HepG2 (cell line): Measurements from ENCODE around the gene CCK. TPM values are rescaled to one million over a fixed set of nuclear protein-coding genes. Genes with fewer than 3 reads are reported as not detected.

Experiments
- FOSL2 ChIP-seq: sonication (generic); formaldehyde crosslinking; IDR thresholded peaks from 2 replicates; pipeline ENCODE4 v1.4.0; 2020; ENCODE audit warnings: missing genetic modification reagents
- MAFF ChIP-seq: IDR thresholded peaks from 2 replicates; pipeline ENCODE4 v1.6.1; 2011; ENCODE audit warnings: low read depth, low read length, improper control_type of control experiment
- NCOA2 ChIP-seq: sonication (generic); formaldehyde crosslinking; IDR thresholded peaks from 2 replicates; pipeline ENCODE4 v1.8.0; 2022; ENCODE audit warnings: inconsistent platforms
- RAD51 ChIP-seq: fragments of 450-650 bp; IDR thresholded peaks from 2 replicates; pipeline ENCODE4 v1.6.1; 2016; ENCODE audit warnings: borderline replicate concordance
- SAP130 ChIP-seq: IDR thresholded peaks from 2 replicates; pipeline ENCODE4 v1.6.1; 2016; ENCODE audit warnings: low read depth
- SKI ChIP-seq: fragments of 450-650 bp; IDR thresholded peaks from one replicate; pipeline ENCODE4 v1.6.1; 2018; ENCODE audit warnings: mild to moderate bottlenecking; ENCODE audit not compliant: partially characterized antibody
- SMARCC2 ChIP-seq: fragments of 450-650 bp; IDR thresholded peaks from 2 replicates; pipeline ENCODE4 v1.6.1; 2017; ENCODE audit warnings: antibody characterized with exemption, mild to moderate bottlenecking
- U2AF1 ChIP-seq: fragments of 200-400 bp; formaldehyde crosslinking; optimal IDR thresholded peaks from 2 replicates; pipeline ENCODE3; 2017; ENCODE audit warnings: mild to moderate bottlenecking, low read depth, low read length
- ZBTB42 ChIP-seq: sonication (generic); formaldehyde crosslinking; IDR thresholded peaks from 2 replicates; pipeline ENCODE4 v1.5.0; 2020; ENCODE audit warnings: mild to moderate bottlenecking, missing genetic modification reagents
- ZNF160 ChIP-seq: sonication (generic); formaldehyde crosslinking; IDR thresholded peaks from 2 replicates; pipeline ENCODE4 v1.8.0; 2022; ENCODE audit warnings: mild to moderate bottlenecking, inconsistent platforms, missing genetic modification reagents
- ZNF331 ChIP-seq: sonication (generic); formaldehyde crosslinking; IDR thresholded peaks from 2 replicates; pipeline ENCODE4 v1.4.0; 2020; ENCODE audit warnings: missing genetic modification reagents
- ZNF556 ChIP-seq: sonication (generic); formaldehyde crosslinking; IDR thresholded peaks from 2 replicates; pipeline ENCODE4 v1.4.0; 2020; ENCODE audit warnings: mild to moderate bottlenecking, missing genetic modification reagents, borderline replicate concordance
- polyA plus RNA-seq, 8 experiments: library from polyadenylated mRNA; depleted of rRNA in 3 of 8; stranded (reverse) in 7 of 8; unstranded in 1 of 8; fragments of >200 nt; fragmentation: Illumina TruSeq in 4 of 8; extraction: Trizol in 4 of 8; gene quantifications; 2 replicates each; pipeline versions ENCODE4 v1.2.1 to v1.2.3, GENCODE V29; 2011 to 2016; ENCODE audit warnings: low read depth in 4 of 8, missing spikeins in 1 of 8, mixed read lengths in 1 of 8; ENCODE audit not compliant: insufficient read depth in 1 of 8
- total RNA-seq, 5 experiments: library from RNA; depleted of rRNA; stranded (reverse); fragments of >200 nt; fragmentation: Illumina TruSeq; extraction: Trizol; gene quantifications; 2 replicates each; pipeline ENCODE4 v1.2.3, GENCODE V29; 2016; ENCODE audit warnings: low read depth in 1 of 5
- TF ChIP-seq, protein P1 (sequence below): sonication (generic); formaldehyde crosslinking; IDR thresholded peaks from 2 replicates; pipeline ENCODE4 v1.9.0; 2021; ENCODE audit warnings: mild to moderate bottlenecking, missing genetic modification reagents
- TF ChIP-seq, protein P2 (sequence below): sonication (generic); formaldehyde crosslinking; conservative IDR thresholded peaks from 2 replicates; pipeline ENCODE4 v1.4.0; 2020; ENCODE audit warnings: missing genetic modification reagents
- TF ChIP-seq, protein P3 (sequence below): sonication (generic); formaldehyde crosslinking; IDR thresholded peaks from 2 replicates; pipeline ENCODE4 v1.4.0; 2020; ENCODE audit warnings: mild to moderate bottlenecking, missing genetic modification reagents

Gene CCK
- total and polyA plus RNA-seq, 2 of the 13 experiments (the other 11 are each of a cell fraction or from before 2014, with no cell fraction given) = not detected

DNA sequence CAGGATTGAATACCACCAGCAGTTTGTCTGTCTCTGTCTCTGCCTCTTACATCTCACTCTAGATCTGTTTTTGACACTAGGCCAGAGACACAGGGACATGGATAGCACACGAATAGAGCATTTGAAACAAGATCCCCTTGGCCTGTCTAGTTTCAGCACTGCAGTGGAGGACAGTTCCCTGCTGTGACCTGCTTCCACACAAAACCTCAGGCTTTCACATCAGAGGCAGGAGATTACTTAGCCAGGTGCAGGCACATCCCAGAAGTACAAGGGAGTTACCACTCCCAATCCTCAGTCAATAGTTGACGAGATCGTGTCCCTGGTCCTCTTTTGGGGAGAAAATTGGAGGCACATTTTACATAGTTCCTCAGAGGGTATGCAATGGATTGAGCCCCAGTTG is 34.0 kb upstream of the CCK start (continued):
- TF ChIP-seq, protein P1, sequence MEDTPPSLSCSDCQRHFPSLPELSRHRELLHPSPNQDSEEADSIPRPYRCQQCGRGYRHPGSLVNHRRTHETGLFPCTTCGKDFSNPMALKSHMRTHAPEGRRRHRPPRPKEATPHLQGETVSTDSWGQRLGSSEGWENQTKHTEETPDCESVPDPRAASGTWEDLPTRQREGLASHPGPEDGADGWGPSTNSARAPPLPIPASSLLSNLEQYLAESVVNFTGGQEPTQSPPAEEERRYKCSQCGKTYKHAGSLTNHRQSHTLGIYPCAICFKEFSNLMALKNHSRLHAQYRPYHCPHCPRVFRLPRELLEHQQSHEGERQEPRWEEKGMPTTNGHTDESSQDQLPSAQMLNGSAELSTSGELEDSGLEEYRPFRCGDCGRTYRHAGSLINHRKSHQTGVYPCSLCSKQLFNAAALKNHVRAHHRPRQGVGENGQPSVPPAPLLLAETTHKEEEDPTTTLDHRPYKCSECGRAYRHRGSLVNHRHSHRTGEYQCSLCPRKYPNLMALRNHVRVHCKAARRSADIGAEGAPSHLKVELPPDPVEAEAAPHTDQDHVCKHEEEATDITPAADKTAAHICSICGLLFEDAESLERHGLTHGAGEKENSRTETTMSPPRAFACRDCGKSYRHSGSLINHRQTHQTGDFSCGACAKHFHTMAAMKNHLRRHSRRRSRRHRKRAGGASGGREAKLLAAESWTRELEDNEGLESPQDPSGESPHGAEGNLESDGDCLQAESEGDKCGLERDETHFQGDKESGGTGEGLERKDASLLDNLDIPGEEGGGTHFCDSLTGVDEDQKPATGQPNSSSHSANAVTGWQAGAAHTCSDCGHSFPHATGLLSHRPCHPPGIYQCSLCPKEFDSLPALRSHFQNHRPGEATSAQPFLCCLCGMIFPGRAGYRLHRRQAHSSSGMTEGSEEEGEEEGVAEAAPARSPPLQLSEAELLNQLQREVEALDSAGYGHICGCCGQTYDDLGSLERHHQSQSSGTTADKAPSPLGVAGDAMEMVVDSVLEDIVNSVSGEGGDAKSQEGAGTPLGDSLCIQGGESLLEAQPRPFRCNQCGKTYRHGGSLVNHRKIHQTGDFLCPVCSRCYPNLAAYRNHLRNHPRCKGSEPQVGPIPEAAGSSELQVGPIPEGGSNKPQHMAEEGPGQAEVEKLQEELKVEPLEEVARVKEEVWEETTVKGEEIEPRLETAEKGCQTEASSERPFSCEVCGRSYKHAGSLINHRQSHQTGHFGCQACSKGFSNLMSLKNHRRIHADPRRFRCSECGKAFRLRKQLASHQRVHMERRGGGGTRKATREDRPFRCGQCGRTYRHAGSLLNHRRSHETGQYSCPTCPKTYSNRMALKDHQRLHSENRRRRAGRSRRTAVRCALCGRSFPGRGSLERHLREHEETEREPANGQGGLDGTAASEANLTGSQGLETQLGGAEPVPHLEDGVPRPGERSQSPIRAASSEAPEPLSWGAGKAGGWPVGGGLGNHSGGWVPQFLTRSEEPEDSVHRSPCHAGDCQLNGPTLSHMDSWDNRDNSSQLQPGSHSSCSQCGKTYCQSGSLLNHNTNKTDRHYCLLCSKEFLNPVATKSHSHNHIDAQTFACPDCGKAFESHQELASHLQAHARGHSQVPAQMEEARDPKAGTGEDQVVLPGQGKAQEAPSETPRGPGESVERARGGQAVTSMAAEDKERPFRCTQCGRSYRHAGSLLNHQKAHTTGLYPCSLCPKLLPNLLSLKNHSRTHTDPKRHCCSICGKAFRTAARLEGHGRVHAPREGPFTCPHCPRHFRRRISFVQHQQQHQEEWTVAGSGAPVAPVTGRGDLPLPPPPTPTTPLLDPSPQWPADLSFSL = no peak
- TF ChIP-seq ZNF556 (CRISPR knock-in tag) (no peak), SKI (no peak), NCOA2 (CRISPR knock-in tag) (0 out of 2 replicates have a peak, but pooled peaks have one; percentile 29), ZBTB42 (CRISPR knock-in tag) (no peak), RAD51 (no peak), SAP130 (CRISPR knock-in tag) (peak; percentile 40; the same call in 1 of the 2 replicates), ZNF160 (no peak), U2AF1 (no peak), MAFF (no peak), SMARCC2 (no peak), ZNF331 (peak; percentile 74), FOSL2 (CRISPR knock-in tag) (0 out of 2 replicates have a peak, but pooled peaks have one; percentile 18)
- TF ChIP-seq, protein P2, sequence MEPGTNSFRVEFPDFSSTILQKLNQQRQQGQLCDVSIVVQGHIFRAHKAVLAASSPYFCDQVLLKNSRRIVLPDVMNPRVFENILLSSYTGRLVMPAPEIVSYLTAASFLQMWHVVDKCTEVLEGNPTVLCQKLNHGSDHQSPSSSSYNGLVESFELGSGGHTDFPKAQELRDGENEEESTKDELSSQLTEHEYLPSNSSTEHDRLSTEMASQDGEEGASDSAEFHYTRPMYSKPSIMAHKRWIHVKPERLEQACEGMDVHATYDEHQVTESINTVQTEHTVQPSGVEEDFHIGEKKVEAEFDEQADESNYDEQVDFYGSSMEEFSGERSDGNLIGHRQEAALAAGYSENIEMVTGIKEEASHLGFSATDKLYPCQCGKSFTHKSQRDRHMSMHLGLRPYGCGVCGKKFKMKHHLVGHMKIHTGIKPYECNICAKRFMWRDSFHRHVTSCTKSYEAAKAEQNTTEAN (CRISPR knock-in tag) = peak; percentile 42; the same call in 1 of the 2 replicates
- TF ChIP-seq, protein P3, sequence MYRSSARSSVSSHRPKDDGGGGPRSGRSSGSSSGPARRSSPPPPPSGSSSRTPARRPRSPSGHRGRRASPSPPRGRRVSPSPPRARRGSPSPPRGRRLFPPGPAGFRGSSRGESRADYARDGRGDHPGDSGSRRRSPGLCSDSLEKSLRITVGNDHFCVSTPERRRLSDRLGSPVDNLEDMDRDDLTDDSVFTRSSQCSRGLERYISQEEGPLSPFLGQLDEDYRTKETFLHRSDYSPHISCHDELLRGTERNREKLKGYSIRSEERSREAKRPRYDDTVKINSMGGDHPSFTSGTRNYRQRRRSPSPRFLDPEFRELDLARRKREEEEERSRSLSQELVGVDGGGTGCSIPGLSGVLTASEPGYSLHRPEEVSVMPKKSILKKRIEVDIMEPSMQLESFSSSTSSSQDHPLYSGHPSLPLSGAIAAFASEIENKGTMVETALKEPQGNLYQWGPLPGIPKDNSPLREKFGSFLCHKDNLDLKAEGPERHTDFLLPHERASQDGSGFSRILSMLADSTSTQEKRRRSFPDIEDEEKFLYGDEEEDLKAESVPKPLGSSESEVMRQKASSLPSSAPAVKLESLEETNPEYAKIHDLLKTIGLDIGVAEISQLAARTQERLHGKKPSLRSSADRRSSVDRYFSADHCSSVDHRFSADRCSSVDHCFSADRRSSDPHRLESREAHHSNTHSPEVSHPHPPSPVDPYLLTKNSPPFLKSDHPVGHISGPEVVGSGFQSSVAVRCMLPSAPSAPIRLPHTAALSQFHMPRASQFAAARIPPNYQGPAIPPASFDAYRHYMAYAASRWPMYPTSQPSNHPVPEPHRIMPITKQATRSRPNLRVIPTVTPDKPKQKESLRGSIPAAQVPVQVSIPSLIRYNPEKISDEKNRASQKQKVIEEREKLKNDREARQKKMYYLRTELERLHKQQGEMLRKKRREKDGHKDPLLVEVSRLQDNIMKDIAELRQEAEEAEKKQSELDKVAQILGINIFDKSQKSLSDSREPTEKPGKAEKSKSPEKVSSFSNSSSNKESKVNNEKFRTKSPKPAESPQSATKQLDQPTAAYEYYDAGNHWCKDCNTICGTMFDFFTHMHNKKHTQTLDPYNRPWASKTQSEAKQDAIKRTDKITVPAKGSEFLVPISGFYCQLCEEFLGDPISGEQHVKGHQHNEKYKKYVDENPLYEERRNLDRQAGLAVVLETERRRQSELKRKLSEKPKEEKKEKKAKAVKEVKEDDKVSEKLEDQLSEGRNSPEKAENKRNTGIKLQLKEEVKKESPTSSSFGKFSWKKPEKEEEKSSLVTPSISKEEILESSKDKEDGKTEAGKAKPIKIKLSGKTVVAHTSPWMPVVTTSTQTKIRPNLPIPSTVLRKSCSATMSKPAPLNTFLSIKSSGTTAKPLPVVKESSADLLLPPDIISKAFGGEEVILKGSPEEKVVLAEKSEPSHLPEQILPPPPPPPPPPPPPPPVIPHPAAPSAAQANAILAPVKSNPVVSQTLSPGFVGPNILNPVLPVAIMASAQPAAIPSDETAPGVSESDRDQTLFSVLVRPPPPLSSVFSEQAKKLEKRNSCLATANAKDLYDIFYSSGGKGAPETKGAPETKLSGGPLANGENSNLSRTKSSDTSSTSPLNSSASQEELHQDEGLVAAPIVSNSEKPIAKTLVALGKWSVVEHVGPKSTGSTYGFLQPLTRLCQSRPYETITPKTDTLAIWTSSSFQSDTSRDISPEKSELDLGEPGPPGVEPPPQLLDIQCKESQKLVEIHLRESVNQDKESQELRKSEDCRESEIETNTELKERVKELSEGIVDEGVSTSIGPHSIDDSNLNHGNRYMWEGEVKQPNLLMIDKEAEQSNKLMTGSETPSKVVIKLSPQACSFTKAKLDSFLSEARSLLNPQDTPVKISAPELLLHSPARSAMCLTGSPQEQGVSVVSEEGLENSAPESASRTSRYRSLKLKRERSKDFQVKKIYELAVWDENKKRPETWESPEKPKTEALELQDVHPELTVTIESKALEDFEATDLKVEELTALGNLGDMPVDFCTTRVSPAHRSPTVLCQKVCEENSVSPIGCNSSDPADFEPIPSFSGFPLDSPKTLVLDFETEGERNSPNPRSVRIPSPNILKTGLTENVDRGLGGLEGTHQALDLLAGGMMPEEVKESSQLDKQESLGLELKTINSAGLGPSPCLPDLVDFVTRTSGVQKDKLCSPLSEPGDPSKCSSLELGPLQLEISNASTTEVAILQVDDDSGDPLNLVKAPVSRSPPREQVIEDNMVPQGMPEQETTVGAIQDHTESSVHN (CRISPR knock-in tag) = no peak
